Measurements from ENCODE around the gene C3orf33. TPM values are rescaled to one million over a fixed set of nuclear protein-coding genes. Genes with fewer than 3 reads are reported as not detected.

C3orf33 gene
- total and polyA plus RNA-seq, 2 of the 8 experiments (the other 6 are each of a cell fraction or from before 2014, with no cell fraction given): 3.4 to 4.5 TPM

GRCh38 chr3:155854141-155854940 is 48.3 kb upstream of the C3orf33 start, which contains the start of gene SLC33A1 (continued):
- TF ChIP-seq KDM4A (IDR thresholded peaks at IDR 0.05; ENCODE audit: low read depth, low read length, severe bottlenecking): peak; percentile 25
- TF ChIP-seq TAF7 (optimal IDR thresholded peaks at IDR 0.05; ENCODE audit: borderline replicate concordance, low read depth, low read length): peak; percentile 68
- peak; percentile 64 for TF ChIP-seq PHF8 (conservative IDR thresholded peaks at IDR 0.05; ENCODE audit: low read depth, low read length)
- TF ChIP-seq RNF2 (IDR thresholded peaks at IDR 0.05; ENCODE audit: borderline replicate concordance, low read depth, low read length, missing control alignments, poor library complexity, severe bottlenecking): no peak
- TF ChIP-seq RAD21 (IDR thresholded peaks at IDR 0.05 in 1 of 2, conservative IDR thresholded peaks at IDR 0.05 in 1 of 2; ENCODE audit: low read depth in 2 of 2, low read length in 2 of 2): peak in 1 of 2 experiments; percentile 0; a peak in 1 of 4 replicates
- TF ChIP-seq ZNF274 (IDR thresholded peaks at IDR 0.05; ENCODE audit: borderline replicate concordance, extremely low read depth, low read length): no peak
- TF ChIP-seq BRCA1 (IDR thresholded peaks at IDR 0.05; ENCODE audit: low read depth, low read length): no peak; the same call in 1 of the 2 replicates
- TF ChIP-seq TEAD4 (IDR thresholded peaks at IDR 0.05; ENCODE audit: low read depth, low read length): 0 out of 2 replicates have a peak, but pooled peaks have one; percentile 27
- no peak for TF ChIP-seq CTCF (IDR thresholded peaks at IDR 0.05; ENCODE audit: control extremely low read depth in 1 of 3, insufficient read depth in 1 of 3, low read depth in 1 of 3, low read length in 3 of 3)
- peak; percentile 51 for TF ChIP-seq BACH1 (IDR thresholded peaks at IDR 0.05; ENCODE audit: low read length)
- TF ChIP-seq FOSL1 (IDR thresholded peaks at IDR 0.05; ENCODE audit: insufficient read depth, low read depth, low read length): 0 out of 2 replicates have a peak, but pooled peaks have one; percentile 10
- TF ChIP-seq, protein P1, sequence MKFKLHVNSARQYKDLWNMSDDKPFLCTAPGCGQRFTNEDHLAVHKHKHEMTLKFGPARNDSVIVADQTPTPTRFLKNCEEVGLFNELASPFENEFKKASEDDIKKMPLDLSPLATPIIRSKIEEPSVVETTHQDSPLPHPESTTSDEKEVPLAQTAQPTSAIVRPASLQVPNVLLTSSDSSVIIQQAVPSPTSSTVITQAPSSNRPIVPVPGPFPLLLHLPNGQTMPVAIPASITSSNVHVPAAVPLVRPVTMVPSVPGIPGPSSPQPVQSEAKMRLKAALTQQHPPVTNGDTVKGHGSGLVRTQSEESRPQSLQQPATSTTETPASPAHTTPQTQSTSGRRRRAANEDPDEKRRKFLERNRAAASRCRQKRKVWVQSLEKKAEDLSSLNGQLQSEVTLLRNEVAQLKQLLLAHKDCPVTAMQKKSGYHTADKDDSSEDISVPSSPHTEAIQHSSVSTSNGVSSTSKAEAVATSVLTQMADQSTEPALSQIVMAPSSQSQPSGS (IDR thresholded peaks at IDR 0.05; ENCODE audit: low read length): peak; percentile 74; the same call in 1 of the 2 replicates
- no peak for TF ChIP-seq SUZ12 (IDR thresholded peaks at IDR 0.05; ENCODE audit: low read length)
- TF ChIP-seq CHD1 (IDR thresholded peaks at IDR 0.05; ENCODE audit: low read depth, low read length): no peak
- TF ChIP-seq JUN (IDR thresholded peaks at IDR 0.05; ENCODE audit: low read depth, low read length): no peak
- TF ChIP-seq SP1 (IDR thresholded peaks at IDR 0.05; ENCODE audit: low read depth, low read length): peak; percentile 82
- TF ChIP-seq, protein P2, sequence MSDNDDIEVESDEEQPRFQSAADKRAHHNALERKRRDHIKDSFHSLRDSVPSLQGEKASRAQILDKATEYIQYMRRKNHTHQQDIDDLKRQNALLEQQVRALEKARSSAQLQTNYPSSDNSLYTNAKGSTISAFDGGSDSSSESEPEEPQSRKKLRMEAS (IDR thresholded peaks at IDR 0.05): peak; percentile 95
- TF ChIP-seq RFX5 (IDR thresholded peaks at IDR 0.05; ENCODE audit: borderline replicate concordance, low read depth, low read length): no peak

All from H1 (cell line).